HG03097 (cell line): Measurements from ENCODE around the gene BMPER.

ENCODE experiments used
- ATAC-seq: cut with Tn5 transposase; IDR thresholded peaks from one replicate; pipeline ENCODE4 v1.9.1; 2021; ENCODE audit not compliant: unreplicated experiment, low FRiP score

The BMPER gene

GRCh38 chr7:34016876-34017275 lies 111.5 kb downstream of the BMPER start:
- ATAC-seq = no peak

- no peak for ATAC-seq
These were observed 114.0 kb downstream of the BMPER start for GRCh38 chr7:34019301-34019790.

- no peak for ATAC-seq
These were observed 117.3 kb downstream of the BMPER start for GRCh38 chr7:34022626-34023025.

- no peak for ATAC-seq
These were observed 120.3 kb downstream of the BMPER start for GRCh38 chr7:34025600-34025999.

GRCh38 chr7:34026481-34027190 lies 121.3 kb downstream of the BMPER start:
- no peak for ATAC-seq

- no peak for ATAC-seq
These were observed 125.8 kb downstream of the BMPER start for GRCh38 chr7:34031156-34031555.

GRCh38 chr7:34034728-34035127 lies 129.4 kb downstream of the BMPER start:
- no peak for ATAC-seq

GRCh38 chr7:34036051-34036920 lies 130.9 kb downstream of the BMPER start:
- ATAC-seq = no peak

- ATAC-seq = no peak
These were observed 131.8 kb downstream of the BMPER start for GRCh38 chr7:34036972-34037792.

GRCh38 chr7:34038816-34039470 lies 133.6 kb downstream of the BMPER start:
- no peak for ATAC-seq

GRCh38 chr7:34041707-34042106 lies 136.4 kb downstream of the BMPER start:
- ATAC-seq = no peak

- no peak for ATAC-seq
These were observed 137.1 kb downstream of the BMPER start for GRCh38 chr7:34042406-34042805.

GRCh38 chr7:34043461-34044305 lies 138.3 kb downstream of the BMPER start:
- ATAC-seq = no peak

GRCh38 chr7:34044306-34044643 lies 138.9 kb downstream of the BMPER start:
- ATAC-seq = no peak

- no peak for ATAC-seq
These were observed 139.5 kb downstream of the BMPER start for GRCh38 chr7:34044734-34045353.

- ATAC-seq = no peak
These were observed 143.1 kb downstream of the BMPER start for GRCh38 chr7:34048445-34048844.

- no peak for ATAC-seq
These were observed 148.7 kb downstream of the BMPER start for GRCh38 chr7:34054075-34054474.

- ATAC-seq = no peak
These were observed 151.8 kb downstream of the BMPER start for GRCh38 chr7:34057136-34057535.

GRCh38 chr7:34057956-34058355 lies 152.6 kb downstream of the BMPER start:
- ATAC-seq = no peak
